Neuronal stem cell (in vitro differentiated cells): ENCODE results near the gene ANKRD27. TPM values are rescaled to one million over a fixed set of nuclear protein-coding genes. Genes with fewer than 3 reads are reported as not detected.

Experiments
- small RNA-seq: library from polyadenylated mRNA; stranded (forward); fragments of <200 nt; extraction: miRNeasy Mini kit (QIAGEN cat#:217004); gene quantifications from one replicate; pipeline ENCODE3, GENCODE V24; 2013; ENCODE audit not compliant: insufficient read depth

Gene ANKRD27

Small RNAs within 50 kb of the gene (small RNA-seq; reads per million reads assigned to genes)
- not detected for gene RN7SL789P
- not detected for gene SNORA68B
